Smooth muscle cell (in vitro differentiated cells): ENCODE measurements around the gene DUT. TPM values are rescaled to one million over a fixed set of nuclear protein-coding genes. Genes with fewer than 3 reads are reported as not detected.

Experiments
- DNase-seq: peaks from one replicate; lab custom pipeline; 2025; ENCODE audit not compliant: unreplicated experiment; lab: John Stamatoyannopoulos, UW
- H2AFZ ChIP-seq: fragments of 200-600 bp; sonication (generic); 2 replicates; pipeline ENCODE4 v1.6.0; 2016; ENCODE audit warnings: antibody characterized with exemption, low read depth, mild to moderate bottlenecking
- H3F3A ChIP-seq: fragments of 200-600 bp; sonication (generic); 2 replicates; pipeline ENCODE4 v1.6.0; 2017; ENCODE audit warnings: antibody characterized with exemption, low read depth
- H3K27ac ChIP-seq: fragments of 200-600 bp; sonication (generic); 2 replicates; pipeline ENCODE4 v1.5.1; 2016; ENCODE audit warnings: low read depth, mild to moderate bottlenecking
- H3K27me3 ChIP-seq: fragments of 200-600 bp; sonication (generic); 2 replicates; pipeline ENCODE4 v1.6.1; 2016; ENCODE audit warnings: low read depth, mild to moderate bottlenecking
- H3K36me3 ChIP-seq: fragments of 200-600 bp; sonication (generic); 2 replicates; pipeline ENCODE4 v1.5.1; 2016; ENCODE audit warnings: low read depth
- H3K4me1 ChIP-seq: fragments of 200-600 bp; sonication (generic); 2 replicates; pipeline ENCODE4 v1.5.1; 2016; ENCODE audit warnings: low read depth
- H3K4me2 ChIP-seq: fragments of 200-600 bp; sonication (generic); 2 replicates; pipeline ENCODE4 v1.6.0; 2016; ENCODE audit warnings: mild to moderate bottlenecking
- H3K4me3 ChIP-seq: fragments of 200-600 bp; sonication (generic); 2 replicates; pipeline ENCODE4 v1.5.1; 2016; ENCODE audit warnings: mild to moderate bottlenecking
- H3K79me2 ChIP-seq: fragments of 200-600 bp; sonication (generic); 2 replicates; pipeline ENCODE4 v1.6.0; 2016; ENCODE audit warnings: low read depth, mild to moderate bottlenecking
- H3K9ac ChIP-seq: fragments of 200-600 bp; sonication (generic); 2 replicates; pipeline ENCODE4 v1.6.0; 2016; ENCODE audit warnings: low read depth
- H3K9me3 ChIP-seq: fragments of 200-600 bp; sonication (generic); replicated peaks from 2 replicates; pipeline ENCODE4 v1.5.1; 2016; ENCODE audit warnings: low read depth
- H4K20me1 ChIP-seq: fragments of 200-600 bp; sonication (generic); 2 replicates; pipeline ENCODE4 v1.6.0; 2016; ENCODE audit warnings: low read depth
- WGBS: methylation state at CpG from one replicate; pipeline ENCODE4 v1.1.7; 2016; ENCODE audit warnings: low lambda C conversion rate; 5-methylcytosine and 5-hydroxymethylcytosine counted together
- polyA plus RNA-seq: library from polyadenylated mRNA; unstranded; fragments of >200 nt; fragmentation: Nextera tagmentation; extraction: Ambion mirVana; gene quantifications from 2 replicates; pipeline ENCODE4 v1.2.1, GENCODE V29; 2016
- total RNA-seq: library from RNA; depleted of rRNA; stranded (reverse); fragments of >200 nt; gene quantifications from 2 replicates; pipeline ENCODE4 v1.2.3, GENCODE V29; 2014
- TF ChIP-seq, protein P1 (sequence below): fragments of 200-600 bp; sonication (generic); IDR thresholded peaks from 2 replicates; pipeline ENCODE4 v1.5.1; 2017; ENCODE audit warnings: borderline replicate concordance, mild to moderate bottlenecking, antibody characterized with exemption; ENCODE audit not compliant: insufficient read depth, poor library complexity, severe bottlenecking

The DUT gene
- total and polyA plus RNA-seq, 2 experiments from 2014 or later: 80.4 to 116 TPM

DNA sequence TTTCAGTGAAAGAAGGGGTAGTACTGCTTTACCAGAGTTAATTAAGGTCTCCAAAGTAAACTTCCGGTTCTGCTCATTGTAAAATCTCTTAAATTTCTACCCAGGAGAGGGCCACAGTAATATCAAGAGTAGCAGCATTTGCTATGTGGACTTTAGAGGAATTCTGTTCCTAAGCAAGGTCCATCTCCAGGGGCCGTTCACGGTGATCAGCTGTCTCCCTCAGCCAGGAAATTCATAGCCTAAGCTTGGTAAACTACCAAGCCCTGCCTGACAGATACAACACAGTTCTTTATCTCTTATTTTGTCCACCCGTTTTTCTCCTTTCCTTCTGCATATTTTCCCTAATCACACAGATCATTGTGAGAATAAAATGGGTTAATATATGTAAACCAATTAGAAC is 2.3 kb downstream of the DUT start:
- peaks cover 10% of the 10 kb centered on the region for H4K20me1 ChIP-seq
- TF ChIP-seq, protein P1, sequence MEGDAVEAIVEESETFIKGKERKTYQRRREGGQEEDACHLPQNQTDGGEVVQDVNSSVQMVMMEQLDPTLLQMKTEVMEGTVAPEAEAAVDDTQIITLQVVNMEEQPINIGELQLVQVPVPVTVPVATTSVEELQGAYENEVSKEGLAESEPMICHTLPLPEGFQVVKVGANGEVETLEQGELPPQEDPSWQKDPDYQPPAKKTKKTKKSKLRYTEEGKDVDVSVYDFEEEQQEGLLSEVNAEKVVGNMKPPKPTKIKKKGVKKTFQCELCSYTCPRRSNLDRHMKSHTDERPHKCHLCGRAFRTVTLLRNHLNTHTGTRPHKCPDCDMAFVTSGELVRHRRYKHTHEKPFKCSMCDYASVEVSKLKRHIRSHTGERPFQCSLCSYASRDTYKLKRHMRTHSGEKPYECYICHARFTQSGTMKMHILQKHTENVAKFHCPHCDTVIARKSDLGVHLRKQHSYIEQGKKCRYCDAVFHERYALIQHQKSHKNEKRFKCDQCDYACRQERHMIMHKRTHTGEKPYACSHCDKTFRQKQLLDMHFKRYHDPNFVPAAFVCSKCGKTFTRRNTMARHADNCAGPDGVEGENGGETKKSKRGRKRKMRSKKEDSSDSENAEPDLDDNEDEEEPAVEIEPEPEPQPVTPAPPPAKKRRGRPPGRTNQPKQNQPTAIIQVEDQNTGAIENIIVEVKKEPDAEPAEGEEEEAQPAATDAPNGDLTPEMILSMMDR: no peak
- peaks cover 4% of the 10 kb centered on the region for H3K79me2 ChIP-seq
- H3K27me3 ChIP-seq: no peaks in the 10 kb centered on the region
- H3K36me3 ChIP-seq: peaks cover 6% of the 10 kb centered on the region
- no peak overlapping the region for H3K4me3 ChIP-seq
- H3K9ac ChIP-seq: no peak overlapping the region
- H3K9me3 ChIP-seq: no peaks in the 10 kb centered on the region
- no peak overlapping the region for H3K27ac ChIP-seq
- peak overlapping the region; percentile 97 for H3K4me2 ChIP-seq
- WGBS: 42% methylated on average over 4 of the region's 4 CpGs
- DNase-seq: no peak
- H3F3A ChIP-seq: no peaks in the 10 kb centered on the region
- peaks cover 22% of the 10 kb centered on the region for H3K4me1 ChIP-seq
- no peak overlapping the region for H2AFZ ChIP-seq

DNA sequence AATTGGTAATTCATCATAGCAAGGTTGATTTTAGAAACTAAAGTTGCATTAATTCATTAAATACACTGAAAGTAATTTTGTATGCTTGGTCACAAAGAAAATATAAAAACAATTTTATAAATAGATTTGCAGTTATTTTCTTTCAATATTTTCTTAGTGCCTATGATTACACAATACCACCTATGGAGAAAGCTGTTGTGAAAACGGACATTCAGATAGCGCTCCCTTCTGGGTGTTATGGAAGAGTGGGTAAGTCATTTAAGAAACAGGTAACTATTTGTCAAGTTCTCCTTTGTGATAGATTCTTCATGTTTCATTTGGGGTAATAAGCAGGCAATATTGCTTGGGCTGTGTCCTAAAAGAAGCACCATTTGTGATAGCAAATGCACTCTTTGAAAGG is 3.0 kb downstream of the DUT start:
- Histone ChIP-seq H3K4me3 (no peak overlapping the region), H3K27me3 (no peaks in the 10 kb centered on the region), H3K27ac (no peak overlapping the region), H4K20me1 (peaks cover 10% of the 10 kb centered on the region), H3K4me1 (peaks cover 22% of the 10 kb centered on the region), H3K9ac (no peak overlapping the region), H3F3A (no peaks in the 10 kb centered on the region), H2AFZ (no peak overlapping the region), H3K9me3 (no peaks in the 10 kb centered on the region), H3K79me2 (peaks cover 4% of the 10 kb centered on the region), H3K36me3 (peaks cover 6% of the 10 kb centered on the region), H3K4me2 (no peak overlapping the region)
- TF ChIP-seq, protein P1: no peak
- 66% methylated on average over 2 of the region's 2 CpGs for WGBS
- DNase-seq: no peak

DNA sequence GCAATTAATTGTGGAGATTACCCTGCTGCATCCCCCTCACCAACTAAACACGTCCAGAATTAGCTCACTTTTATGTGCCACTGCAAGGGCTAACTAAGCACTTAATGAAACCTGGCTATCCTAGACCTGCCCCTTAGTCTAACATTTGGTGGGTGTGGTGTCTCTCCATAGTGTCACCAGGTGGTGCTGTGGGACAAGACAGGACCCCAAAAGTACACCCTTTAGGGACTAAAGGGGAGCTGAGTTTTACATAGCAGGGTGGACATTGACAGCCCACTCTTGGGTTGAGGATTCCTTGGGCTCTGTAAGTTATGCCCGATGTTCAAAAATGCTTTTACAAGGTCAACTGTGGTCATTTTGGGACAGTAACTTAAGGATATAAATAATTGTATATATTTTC is 5.7 kb downstream of the DUT start:
- Histone ChIP-seq H3K4me2 (no peak overlapping the region), H3K9ac (no peak overlapping the region), H3K4me1 (peaks cover 13% of the 10 kb centered on the region), H3F3A (no peaks in the 10 kb centered on the region), H3K9me3 (no peaks in the 10 kb centered on the region), H3K36me3 (peaks cover 13% of the 10 kb centered on the region), H3K27me3 (no peaks in the 10 kb centered on the region), H2AFZ (no peak overlapping the region), H3K27ac (no peak overlapping the region), H3K79me2 (peaks cover 4% of the 10 kb centered on the region), H4K20me1 (peaks cover 10% of the 10 kb centered on the region), H3K4me3 (no peak overlapping the region)
- TF ChIP-seq, protein P1: no peak
- WGBS: 84% methylated on average over 2 of the region's 2 CpGs
- no peak for DNase-seq

DNA sequence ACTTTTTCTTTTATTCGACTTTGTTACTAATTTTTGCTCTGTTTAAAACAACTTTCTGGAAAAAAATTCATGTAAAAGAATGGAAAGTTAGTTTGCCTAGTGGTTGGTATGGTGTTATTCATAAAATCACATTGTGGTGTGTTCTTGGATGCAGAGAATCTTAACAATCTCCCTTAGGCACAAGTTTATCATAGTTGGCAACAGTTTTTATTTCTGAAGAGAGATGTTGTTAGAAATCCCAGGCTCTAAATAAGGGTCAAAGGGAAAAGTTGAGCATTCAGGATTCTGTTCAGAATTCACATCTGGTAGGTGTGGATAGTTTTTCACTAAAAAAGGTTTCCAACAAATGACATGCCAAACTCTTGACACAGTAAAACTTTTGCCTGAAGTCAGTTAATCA is 6.4 kb downstream of the DUT start:
- H3K79me2 ChIP-seq: no peaks in the 10 kb centered on the region
- no peak overlapping the region for H3K4me3 ChIP-seq
- H3K4me1 ChIP-seq: peaks cover 8% of the 10 kb centered on the region
- no peak overlapping the region for H3K4me2 ChIP-seq
- TF ChIP-seq, protein P1: no peak
- H3K27ac ChIP-seq: no peak overlapping the region
- no peaks in the 10 kb centered on the region for H3K9me3 ChIP-seq
- WGBS: 93% methylated on average over 1 of the region's 1 CpG
- no peak overlapping the region for H3K9ac ChIP-seq
- no peaks in the 10 kb centered on the region for H3K27me3 ChIP-seq
- peaks cover 20% of the 10 kb centered on the region for H3K36me3 ChIP-seq
- H4K20me1 ChIP-seq: peaks cover 4% of the 10 kb centered on the region
- DNase-seq: no peak
- H2AFZ ChIP-seq: no peak overlapping the region
- no peaks in the 10 kb centered on the region for H3F3A ChIP-seq
